WERI-Rb-1 (cell line): ENCODE measurements around the gene DIRAS1.
"Not testable (repeated sequence)": the region's sequence is repeated elsewhere in the genome, so short reads cannot be mapped to it uniquely, and the experiment has no call there.

Experiments
- DNase-seq: peaks from one replicate; pipeline ENCODE4 v3.0.0-alpha.2; 2020
- H3K27ac ChIP-seq: fragments of 250-450 bp; sonication (Bioruptor Pico); 2 replicates; pipeline ENCODE4 v1.5.1; 2020; ENCODE audit warnings: mild to moderate bottlenecking, moderate library complexity
- H3K27me3 ChIP-seq: fragments of 250-450 bp; sonication (Bioruptor Pico); 2 replicates; pipeline ENCODE4 v1.5.1; 2021; ENCODE audit warnings: mild to moderate bottlenecking, low read depth, moderate library complexity; ENCODE audit not compliant: insufficient read depth, severe bottlenecking
- H3K36me3 ChIP-seq: fragments of 250-450 bp; sonication (Bioruptor Pico); 2 replicates; pipeline ENCODE4 v1.5.1; 2020; ENCODE audit warnings: mild to moderate bottlenecking, moderate library complexity
- H3K4me3 ChIP-seq: 2 replicates; pipeline ENCODE4 v1.5.1; 2011; ENCODE audit warnings: low read depth, mild to moderate bottlenecking, control low read depth, low read length
- H3K9me3 ChIP-seq: fragments of 250-450 bp; sonication (Bioruptor Pico); 2 replicates; pipeline ENCODE4 v1.5.1; 2021; ENCODE audit warnings: mild to moderate bottlenecking, moderate library complexity; ENCODE audit not compliant: severe bottlenecking
- CTCF ChIP-seq: IDR thresholded peaks from 2 replicates; pipeline ENCODE4 v1.5.1; 2011; ENCODE audit warnings: low read depth, mild to moderate bottlenecking, control low read depth, inconsistent platforms, low read length

DIRAS1 gene

GRCh38 chr19:2717638-2718541, 3.3 kb downstream of the DIRAS1 start:
- peaks cover 8% of the 10 kb centered on the region for H3K9me3 ChIP-seq
- no peak overlapping the region for H3K27ac ChIP-seq
- no peak for DNase-seq
- H3K27me3 ChIP-seq = no peaks in the 10 kb centered on the region
- TF ChIP-seq CTCF = no peak
- H3K4me3 ChIP-seq = no peak overlapping the region
- peaks cover 7% of the 10 kb centered on the region for H3K36me3 ChIP-seq

DNA sequence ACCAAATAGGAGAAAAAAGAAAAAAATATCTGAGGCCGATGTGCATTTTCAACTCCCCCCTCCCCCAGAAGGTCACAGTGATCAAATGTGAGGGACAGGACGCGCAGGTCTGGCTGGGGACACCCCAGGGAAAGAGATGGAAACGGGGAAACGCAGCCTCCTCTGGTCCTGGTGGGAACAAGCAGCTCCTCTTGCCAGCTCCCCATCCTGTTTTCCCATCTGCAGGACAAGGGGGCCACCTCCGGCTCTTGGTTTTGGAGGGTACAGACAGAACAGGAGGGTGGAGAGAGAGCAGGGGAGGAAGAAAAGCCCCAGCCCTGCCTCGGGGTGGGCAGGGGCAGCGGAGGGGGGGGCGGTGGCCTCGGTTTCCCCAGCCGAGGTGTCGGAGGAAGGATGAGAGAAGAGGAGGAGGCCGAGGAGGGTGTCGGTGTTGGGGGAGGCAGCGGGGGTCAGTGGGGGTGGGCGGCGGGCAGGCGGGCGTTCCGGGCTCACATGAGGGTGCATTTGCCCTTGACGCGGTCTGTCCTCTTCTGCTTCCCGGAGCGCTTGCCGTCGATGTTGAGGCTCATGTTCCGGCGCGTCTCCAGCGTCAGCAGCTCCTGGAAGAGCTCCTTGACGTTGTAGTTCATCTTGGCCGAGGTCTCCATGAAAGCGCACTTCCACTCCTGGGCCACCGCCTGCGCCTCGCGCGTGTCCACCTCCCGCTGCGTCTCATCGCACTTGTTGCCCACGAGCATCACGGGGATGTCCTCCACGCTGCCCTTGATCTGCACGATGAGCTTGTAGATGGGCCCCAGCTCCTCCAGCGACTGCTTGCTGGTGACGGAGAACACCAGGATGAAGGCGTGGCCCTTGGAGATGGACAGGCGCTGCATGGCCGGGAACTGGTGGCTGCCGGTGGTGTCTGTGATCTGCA, 4.2 kb downstream of the DIRAS1 start:
- no peak overlapping the region for H3K4me3 ChIP-seq
- no peak overlapping the region for H3K27ac ChIP-seq
- no peaks in the 10 kb centered on the region for H3K27me3 ChIP-seq

GRCh38 chr19:2716275-2716650, 4.9 kb downstream of the DIRAS1 start:
- DNase-seq = no peak
- Histone ChIP-seq H3K36me3 (peaks cover 7% of the 10 kb centered on the region), H3K27me3 (no peaks in the 10 kb centered on the region), H3K27ac (no peak overlapping the region), H3K9me3 (peaks cover 8% of the 10 kb centered on the region), H3K4me3 (no peak overlapping the region)
- TF ChIP-seq CTCF = no peak

More for the DNA sequence above, 4.2 kb downstream of the DIRAS1 start:
- Histone ChIP-seq H3K36me3 (peaks cover 7% of the 10 kb centered on the region), H3K9me3 (peaks cover 8% of the 10 kb centered on the region)
- no peak for DNase-seq
- no peak for TF ChIP-seq CTCF

DNA sequence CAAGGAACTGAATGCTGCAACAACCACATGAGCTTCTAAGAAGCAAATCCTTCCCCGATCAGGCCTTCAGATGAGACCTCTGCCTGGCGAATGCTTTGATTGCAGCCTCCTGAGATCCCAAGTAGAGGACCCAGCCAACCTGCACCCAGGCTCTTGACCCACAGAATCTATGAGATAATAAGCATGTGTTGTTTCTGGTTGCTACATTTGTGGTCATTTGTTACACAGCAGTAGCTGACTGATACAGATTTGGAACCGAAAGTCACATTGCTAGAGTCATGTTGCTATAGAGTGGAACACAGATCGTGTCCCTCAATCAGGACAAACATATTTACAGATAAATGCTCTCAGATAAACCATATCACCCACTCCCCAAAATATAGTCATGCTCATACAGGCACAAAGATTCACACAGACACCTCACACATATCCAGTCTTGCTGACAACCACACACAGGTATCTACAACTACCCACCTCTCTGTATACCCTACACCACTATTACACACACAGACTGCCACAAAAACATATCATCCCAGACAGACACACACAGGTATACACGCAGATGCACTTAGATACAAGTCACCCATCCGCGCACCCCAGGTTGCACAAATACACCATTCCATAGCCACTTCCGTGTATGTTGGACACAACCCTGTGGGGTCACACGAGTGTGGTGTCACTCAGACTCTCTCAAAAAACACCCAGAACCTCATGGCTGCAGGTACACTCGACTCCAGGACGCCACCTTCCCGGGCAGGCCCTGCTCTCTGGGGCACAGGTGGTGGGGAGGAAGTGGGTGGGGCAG, 5.5 kb downstream of the DIRAS1 start:
- H3K27me3 ChIP-seq = no peaks in the 10 kb centered on the region
- H3K9me3 ChIP-seq = peaks cover 8% of the 10 kb centered on the region
- H3K4me3 ChIP-seq = no peak overlapping the region
- DNase-seq = no peak
- TF ChIP-seq CTCF = no peak
- H3K36me3 ChIP-seq = peaks cover 7% of the 10 kb centered on the region
- H3K27ac ChIP-seq = no peak overlapping the region

DNA sequence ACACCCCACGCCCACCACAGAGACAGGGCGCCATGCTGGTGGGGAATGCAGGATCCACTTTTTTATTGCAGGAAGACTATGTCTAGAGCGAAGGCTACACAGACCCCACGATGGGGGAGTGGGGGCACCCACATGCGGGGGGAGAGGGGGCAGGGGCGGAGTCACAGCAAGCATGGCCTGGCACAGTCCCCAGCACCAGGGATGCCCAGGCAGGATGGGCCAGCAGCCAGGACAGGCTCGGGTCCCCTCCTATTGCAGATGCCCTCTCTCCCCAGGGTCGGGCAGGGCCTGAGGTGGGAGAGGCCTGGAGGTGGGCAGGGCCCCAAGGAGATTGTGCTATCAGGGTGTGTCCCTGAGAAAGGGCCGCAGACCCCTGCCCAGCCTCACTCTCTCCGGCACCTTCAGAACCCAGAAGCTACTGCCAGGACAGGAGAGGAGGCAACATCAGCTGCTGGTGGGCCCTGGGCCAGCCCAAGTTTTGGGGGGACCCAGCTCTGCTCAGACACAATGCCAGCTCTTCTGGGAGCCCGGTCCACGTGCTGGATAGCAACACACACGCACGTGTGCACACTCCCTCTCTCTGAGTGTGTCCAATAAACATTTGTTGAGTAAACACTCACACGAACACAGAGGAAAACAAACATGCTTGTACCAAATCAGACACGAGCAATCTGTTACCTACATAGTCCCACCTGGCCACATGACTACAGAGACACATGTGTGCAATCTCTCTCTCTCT, 6.5 kb downstream of the DIRAS1 start:
- H3K36me3 ChIP-seq = peaks cover 7% of the 10 kb centered on the region
- H3K9me3 ChIP-seq = peaks cover 8% of the 10 kb centered on the region
- TF ChIP-seq CTCF = no peak
- H3K27ac ChIP-seq = no peak overlapping the region
- no peaks in the 10 kb centered on the region for H3K27me3 ChIP-seq
- DNase-seq = no peak
- no peak overlapping the region for H3K4me3 ChIP-seq

- H3K4me3 ChIP-seq, H3K9me3 ChIP-seq, H3K36me3 ChIP-seq, H3K27me3 ChIP-seq, H3K27ac ChIP-seq, DNase-seq: not testable (repeated sequence)
Measured at GRCh38 chr19:2714102-2714501, 7.1 kb downstream of the DIRAS1 start.

DNA sequence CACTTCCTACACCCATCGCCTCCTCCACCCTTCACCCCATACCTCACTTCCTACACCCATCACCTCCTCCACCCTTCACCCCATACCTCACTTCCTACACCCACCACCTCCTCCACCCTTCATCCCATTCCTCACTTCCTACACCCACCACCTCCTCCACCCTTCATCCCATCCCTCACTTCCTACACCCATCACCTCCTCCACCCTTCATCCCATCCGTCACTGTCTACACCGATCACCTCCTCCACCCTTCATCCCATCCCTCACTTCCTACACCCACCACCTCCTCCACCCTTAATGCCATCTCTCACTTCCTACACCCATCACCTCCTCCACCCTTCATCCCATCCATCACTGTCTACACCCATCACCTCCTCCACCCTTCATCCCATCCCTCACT, 8.0 kb downstream of the DIRAS1 start:
- not testable (repeated sequence) for H3K9me3 ChIP-seq, DNase-seq, H3K27ac ChIP-seq, H3K27me3 ChIP-seq, H3K4me3 ChIP-seq, H3K36me3 ChIP-seq
